ENCODE measurements around the gene LRRC8E. TPM values are rescaled to one million over a fixed set of nuclear protein-coding genes. Genes with fewer than 3 reads are reported as not detected.

LRRC8E gene
- polyA plus RNA-seq, 1 donor (not counting 4 experiments of a cell fraction or from before 2014, with no cell fraction given) = 13.5 TPM

DNA sequence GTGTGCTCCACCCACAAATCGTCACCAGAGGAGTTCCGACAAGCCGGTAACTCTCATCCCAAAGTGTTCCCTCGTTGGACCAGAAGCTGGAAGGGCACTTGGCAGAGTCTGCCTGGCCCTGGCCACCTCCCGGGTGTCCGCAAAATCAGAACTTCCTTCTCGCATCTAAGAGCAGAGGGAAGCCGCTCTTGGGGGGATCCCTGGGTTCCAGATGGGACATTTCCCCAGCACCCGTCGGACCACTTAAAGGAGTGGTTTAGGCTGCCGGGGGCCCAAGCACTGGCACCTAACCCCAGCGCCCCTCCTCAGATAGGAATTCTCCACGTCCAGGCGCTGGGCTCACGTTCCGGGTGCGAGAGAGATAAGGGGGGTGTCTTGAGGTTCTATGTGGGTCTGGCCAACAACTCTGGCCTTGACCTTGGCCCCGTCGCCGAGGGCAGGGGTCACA lies 14.5 kb downstream of the LRRC8E start:
- no peaks in the 10 kb centered on the region for H3K27me3 ChIP-seq (ENCODE audit: control insufficient read depth, extremely low read depth, insufficient read depth, low read length)
- H3K9ac ChIP-seq (ENCODE audit: control insufficient read depth, extremely low read depth, insufficient read depth, low read length) = peak overlapping the region; percentile 99
- peak overlapping the region; percentile 65 to 94 (median 76) for H3K4me3 ChIP-seq (ENCODE audit: control insufficient read depth in 2 of 3, extremely low read depth in 1 of 3, insufficient read depth in 2 of 3, low read depth in 1 of 3, low read length in 3 of 3)
- TF ChIP-seq, protein P1, sequence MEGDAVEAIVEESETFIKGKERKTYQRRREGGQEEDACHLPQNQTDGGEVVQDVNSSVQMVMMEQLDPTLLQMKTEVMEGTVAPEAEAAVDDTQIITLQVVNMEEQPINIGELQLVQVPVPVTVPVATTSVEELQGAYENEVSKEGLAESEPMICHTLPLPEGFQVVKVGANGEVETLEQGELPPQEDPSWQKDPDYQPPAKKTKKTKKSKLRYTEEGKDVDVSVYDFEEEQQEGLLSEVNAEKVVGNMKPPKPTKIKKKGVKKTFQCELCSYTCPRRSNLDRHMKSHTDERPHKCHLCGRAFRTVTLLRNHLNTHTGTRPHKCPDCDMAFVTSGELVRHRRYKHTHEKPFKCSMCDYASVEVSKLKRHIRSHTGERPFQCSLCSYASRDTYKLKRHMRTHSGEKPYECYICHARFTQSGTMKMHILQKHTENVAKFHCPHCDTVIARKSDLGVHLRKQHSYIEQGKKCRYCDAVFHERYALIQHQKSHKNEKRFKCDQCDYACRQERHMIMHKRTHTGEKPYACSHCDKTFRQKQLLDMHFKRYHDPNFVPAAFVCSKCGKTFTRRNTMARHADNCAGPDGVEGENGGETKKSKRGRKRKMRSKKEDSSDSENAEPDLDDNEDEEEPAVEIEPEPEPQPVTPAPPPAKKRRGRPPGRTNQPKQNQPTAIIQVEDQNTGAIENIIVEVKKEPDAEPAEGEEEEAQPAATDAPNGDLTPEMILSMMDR (optimal IDR thresholded peaks at IDR 0.05 in 1 of 3, IDR thresholded peaks at IDR 0.05 in 1 of 3, conservative IDR thresholded peaks at IDR 0.05 in 1 of 3; ENCODE audit: extremely low read depth in 1 of 3, insufficient read depth in 2 of 3, low read length in 3 of 3) = no peak
- TF ChIP-seq EZH2 (IDR thresholded peaks at IDR 0.05; ENCODE audit: low read length) = no peak
- peak overlapping the region; percentile 92 for H3K4me2 ChIP-seq (ENCODE audit: control insufficient read depth, extremely low read depth, insufficient read depth, low read depth, low read length)
- H3K79me2 ChIP-seq (ENCODE audit: control insufficient read depth, insufficient read depth, low read length) = peaks cover 40% of the 10 kb centered on the region
- peaks cover 3% of the 10 kb centered on the region for H3K9me1 ChIP-seq (ENCODE audit: control insufficient read depth, extremely low read depth, insufficient read depth, low read length)
- dilution Hi-C loops (cut with MboI; ENCODE audit: extremely low pct_ligation_motif_present, low sequenced_read_pairs) = no loop called here
- peaks cover 53% of the 10 kb centered on the region for H3K4me1 ChIP-seq (ENCODE audit: control insufficient read depth, extremely low read depth, insufficient read depth, low read length)
- DNase-seq (ENCODE audit: low read depth, low spot score) (no peak), FAIRE-seq (peak; percentile 44)
- peaks cover 6 to 14% of the 10 kb centered on the region in 2 experiments for H3K36me3 ChIP-seq (ENCODE audit: control insufficient read depth in 2 of 2, extremely low read depth in 1 of 2, insufficient read depth in 2 of 2, low read length in 2 of 2)
- H3K27ac ChIP-seq (ENCODE audit: control insufficient read depth, insufficient read depth, low read length) = peak overlapping the region; percentile 98
- peaks cover 5% of the 10 kb centered on the region for H4K20me1 ChIP-seq (ENCODE audit: control insufficient read depth, extremely low read depth, insufficient read depth, low read length)
- H2AFZ ChIP-seq (ENCODE audit: control insufficient read depth, low read length) = no peak overlapping the region
- no peaks in the 10 kb centered on the region for H3K9me3 ChIP-seq (ENCODE audit: control insufficient read depth, low read depth, low read length)

DNA sequence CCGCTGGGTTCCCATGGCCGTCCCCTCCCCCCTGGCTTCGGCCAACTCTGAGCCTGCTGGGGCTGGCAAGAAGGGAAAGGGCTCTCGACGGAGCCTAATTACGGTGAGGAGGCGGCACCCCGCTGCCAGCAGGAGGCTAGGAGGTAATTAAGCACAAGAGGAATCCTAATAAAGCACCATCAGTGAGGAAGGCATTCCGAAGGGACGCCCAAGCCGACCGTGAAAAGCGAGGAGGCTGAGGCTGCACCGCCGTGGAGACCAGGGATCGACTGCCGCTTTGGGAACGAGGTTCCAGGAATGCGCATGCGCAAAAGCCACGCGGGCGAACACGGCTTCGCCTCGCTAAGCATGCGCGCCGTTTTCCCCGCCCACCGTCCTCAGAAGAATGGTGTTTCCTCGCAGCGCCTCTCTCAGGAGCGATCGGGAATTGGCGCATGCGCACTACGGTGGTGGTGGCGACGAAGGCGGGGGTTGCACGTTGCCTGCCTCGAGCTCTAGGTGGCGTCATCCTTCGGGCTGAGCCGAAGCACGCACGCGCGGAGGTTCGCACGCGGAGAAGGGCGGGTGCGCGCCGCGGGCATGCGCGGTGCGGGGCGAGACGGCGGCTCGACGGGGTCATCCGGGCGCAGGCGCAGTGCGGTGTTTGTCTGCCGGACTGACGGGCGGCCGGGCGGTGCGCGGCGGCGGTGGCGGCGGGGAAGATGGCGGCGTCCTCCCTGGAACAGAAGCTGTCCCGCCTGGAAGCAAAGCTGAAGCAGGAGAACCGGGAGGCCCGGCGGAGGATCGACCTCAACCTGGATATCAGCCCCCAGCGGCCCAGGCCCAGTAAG lies 15.1 kb downstream of the LRRC8E start, which contains the start of gene MAP2K7:
TSS of gene MAP2K7 (plus strand) at position 634 of the 830 bp plus-strand sequence. CDS start at position 702, 68 bp downstream.
- no peaks in the 10 kb centered on the region for H3K27me3 ChIP-seq (ENCODE audit: control insufficient read depth, extremely low read depth, insufficient read depth, low read length)
- H3K9ac ChIP-seq (ENCODE audit: control insufficient read depth, extremely low read depth, insufficient read depth, low read length) = peak within 1 kb of the TSS; percentile 99
- H3K4me2 ChIP-seq (ENCODE audit: control insufficient read depth, extremely low read depth, insufficient read depth, low read depth, low read length) = peak within 1 kb of the TSS; percentile 92
- FAIRE-seq (peak; percentile 89), DNase-seq (ENCODE audit: low read depth, low spot score) (peak; percentile 95)
- H3K36me3 ChIP-seq (ENCODE audit: control insufficient read depth in 2 of 2, extremely low read depth in 1 of 2, insufficient read depth in 2 of 2, low read length in 2 of 2) = peaks cover 6 to 14% of the 10 kb centered on the region in 2 experiments
- H3K79me2 ChIP-seq (ENCODE audit: control insufficient read depth, insufficient read depth, low read length) = peaks cover 45% of the 10 kb centered on the region
- dilution Hi-C loops (cut with MboI; ENCODE audit: extremely low pct_ligation_motif_present, low sequenced_read_pairs) = no loop called here
- H2AFZ ChIP-seq (ENCODE audit: control insufficient read depth, low read length) = peak within 1 kb of the TSS; percentile 68
- peak within 1 kb of the TSS; percentile 84 to 94 (median 90) for H3K4me3 ChIP-seq (ENCODE audit: control insufficient read depth in 2 of 3, extremely low read depth in 1 of 3, insufficient read depth in 2 of 3, low read depth in 1 of 3, low read length in 3 of 3)
- TF ChIP-seq, protein P1 (optimal IDR thresholded peaks at IDR 0.05 in 1 of 3, IDR thresholded peaks at IDR 0.05 in 1 of 3, conservative IDR thresholded peaks at IDR 0.05 in 1 of 3; ENCODE audit: extremely low read depth in 1 of 3, insufficient read depth in 2 of 3, low read length in 3 of 3) = peak; percentile 64 to 99 (median 69)
- TF ChIP-seq EZH2 (IDR thresholded peaks at IDR 0.05; ENCODE audit: low read length) = no peak
- peaks cover 3% of the 10 kb centered on the region for H3K9me1 ChIP-seq (ENCODE audit: control insufficient read depth, extremely low read depth, insufficient read depth, low read length)
- peak within 1 kb of the TSS; percentile 98 for H3K27ac ChIP-seq (ENCODE audit: control insufficient read depth, insufficient read depth, low read length)
- H3K4me1 ChIP-seq (ENCODE audit: control insufficient read depth, extremely low read depth, insufficient read depth, low read length) = peaks cover 52% of the 10 kb centered on the region
- H3K9me3 ChIP-seq (ENCODE audit: control insufficient read depth, low read depth, low read length) = no peaks in the 10 kb centered on the region
- H4K20me1 ChIP-seq (ENCODE audit: control insufficient read depth, extremely low read depth, insufficient read depth, low read length) = peaks cover 5% of the 10 kb centered on the region

All from keratinocyte (primary cell).